Measurements from ENCODE around the gene APOL3. TPM values are rescaled to one million over a fixed set of nuclear protein-coding genes. Genes with fewer than 3 reads are reported as not detected.

The APOL3 gene
- total RNA-seq, 4 donors from 2014 or later: 39.5 to 273 (median 73.9) TPM

GRCh38 chr22:36149441-36149840 is 11.1 kb downstream of the APOL3 start:
- peak; percentile 30 for ATAC-seq (ENCODE audit: low FRiP score)
- TF ChIP-seq CTCF (IDR thresholded peaks at IDR 0.05): no peak

GRCh38 chr22:36148411-36148810 is 12.1 kb downstream of the APOL3 start:
- no peak for DNase-seq (ENCODE audit: low spot score)
- no peak for TF ChIP-seq CTCF (IDR thresholded peaks at IDR 0.05)
- ATAC-seq (ENCODE audit: low FRiP score): no peak

More at GRCh38 chr22:36149441-36149840, 11.1 kb downstream of the APOL3 start:
- DNase-seq (ENCODE audit: low spot score): no peak

- no peak for TF ChIP-seq CTCF (IDR thresholded peaks at IDR 0.05)
- no peak for ATAC-seq (ENCODE audit: low FRiP score)
- no peak for DNase-seq (ENCODE audit: low spot score)
Measured at GRCh38 chr22:36147196-36147791, 13.3 kb downstream of the APOL3 start.

DNA sequence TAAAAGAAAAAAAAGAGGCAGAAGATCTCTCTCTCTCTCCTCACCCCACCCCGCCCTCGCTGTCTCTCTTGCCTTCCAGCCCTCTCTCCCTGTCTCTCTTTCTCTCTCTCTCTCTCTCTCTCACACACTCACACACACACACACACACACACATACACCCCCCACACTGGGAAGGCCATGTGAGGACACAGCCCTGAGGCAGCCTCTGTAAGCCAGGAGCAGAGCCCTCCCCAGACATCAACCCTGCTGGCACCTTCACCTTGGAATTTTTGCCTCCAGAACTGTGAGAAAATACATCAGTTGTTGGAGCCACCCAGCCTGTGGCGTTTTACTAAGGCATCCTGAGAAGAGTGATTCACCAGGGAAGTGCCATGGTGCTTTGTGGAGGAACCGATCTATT is 14.7 kb downstream of the APOL3 start:
- ATAC-seq (ENCODE audit: low FRiP score) (no peak), DNase-seq (ENCODE audit: low spot score) (no peak)
- TF ChIP-seq CTCF (IDR thresholded peaks at IDR 0.05): no peak

DNA sequence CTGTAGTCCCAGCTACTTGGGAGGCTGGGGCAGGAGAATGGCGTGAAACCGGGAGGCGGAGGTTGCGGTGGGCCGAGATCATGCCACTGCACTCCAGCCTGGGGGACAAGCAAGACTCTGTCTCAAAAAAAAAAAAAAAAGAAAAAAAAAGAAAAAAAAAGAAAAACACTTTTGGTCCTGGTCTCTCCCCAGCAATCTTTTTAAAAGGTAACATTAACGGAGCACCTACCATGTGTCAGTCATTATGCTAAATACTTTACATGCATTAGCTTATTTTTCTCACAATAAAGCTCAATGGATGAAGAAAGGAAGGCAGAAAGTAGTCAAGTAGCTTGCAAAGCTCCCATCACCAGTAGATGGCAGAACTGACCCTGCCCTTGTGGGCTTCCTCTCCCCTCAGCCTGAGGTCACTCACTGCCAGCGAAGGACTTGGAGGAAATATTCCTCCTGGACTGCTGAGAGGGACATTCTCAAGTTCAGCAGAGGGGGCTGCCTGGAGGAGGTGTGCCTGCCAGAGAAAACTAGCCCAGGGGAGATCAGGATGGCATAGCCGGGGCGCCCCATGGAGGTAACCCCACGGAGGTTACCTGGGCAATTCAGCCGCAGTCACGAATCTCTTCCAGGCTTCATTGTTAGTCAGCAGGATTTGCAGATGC is 15.5 kb downstream of the APOL3 start:
- ATAC-seq (ENCODE audit: low FRiP score) (peak; percentile 33), DNase-seq (ENCODE audit: low spot score) (no peak)
- TF ChIP-seq CTCF (IDR thresholded peaks at IDR 0.05): no peak

DNA sequence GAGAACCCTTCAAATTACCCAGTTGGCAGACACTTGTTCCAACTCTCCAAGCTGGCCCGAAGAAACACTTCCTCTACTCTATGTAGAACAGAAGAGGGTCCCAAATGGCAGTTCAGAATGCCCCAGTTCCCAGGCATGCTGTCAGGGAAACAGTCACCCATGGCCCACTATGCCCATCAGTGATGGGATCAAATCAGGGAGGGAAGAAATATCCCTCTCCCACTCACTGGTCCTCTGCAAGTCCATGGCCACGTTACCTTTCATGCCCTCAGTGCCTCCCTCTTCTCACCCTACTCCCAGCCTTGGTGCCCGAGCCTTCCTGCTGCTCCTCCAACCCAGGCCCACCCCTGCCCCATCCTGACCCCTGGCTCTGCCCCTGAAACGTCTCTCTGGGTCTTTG is 16.6 kb downstream of the APOL3 start:
- DNase-seq (ENCODE audit: low spot score) (no peak), ATAC-seq (ENCODE audit: low FRiP score) (no peak)
- TF ChIP-seq CTCF (IDR thresholded peaks at IDR 0.05): no peak

All from omental fat pad (tissue), 4 donors.